OCI-LY3 (cell line): Measurements from ENCODE around the gene CCDC63.

Experiments
- EZH2phosphoT487 ChIP-seq: fragments of 200-600 bp; shearing (Covaris generic); IDR thresholded peaks from 2 replicates; pipeline ENCODE4 v1.6.1; 2018; ENCODE audit warnings: antibody characterized with exemption, mixed run types, low read depth
- TF ChIP-seq, protein P1 (sequence below): fragments of 200-600, 300-600 bp; sonication (generic); IDR thresholded peaks from 2 replicates; pipeline ENCODE4 v1.5.1; 2014; ENCODE audit warnings: antibody characterized with exemption, low read length, low read depth

DNA sequence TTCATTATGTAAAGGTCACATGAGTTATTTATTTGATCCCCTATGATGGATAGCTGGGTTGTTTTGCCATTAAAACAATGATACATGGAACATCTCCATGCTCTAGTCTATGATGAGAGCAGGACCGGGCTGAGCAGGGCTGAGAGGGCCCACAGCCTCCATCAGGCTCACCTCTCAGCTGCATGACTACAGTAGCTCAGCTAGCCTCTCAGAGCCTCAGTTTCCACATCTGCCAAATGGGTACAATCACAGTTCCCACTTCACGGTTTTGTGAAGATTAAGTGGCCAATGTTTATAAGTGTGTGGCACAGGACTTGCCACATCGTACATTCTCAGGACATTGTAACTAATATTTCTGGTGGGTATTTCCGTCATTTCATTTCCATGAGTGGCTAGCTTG lies 93.5 kb downstream of the CCDC63 start:
- TF ChIP-seq, protein P1, sequence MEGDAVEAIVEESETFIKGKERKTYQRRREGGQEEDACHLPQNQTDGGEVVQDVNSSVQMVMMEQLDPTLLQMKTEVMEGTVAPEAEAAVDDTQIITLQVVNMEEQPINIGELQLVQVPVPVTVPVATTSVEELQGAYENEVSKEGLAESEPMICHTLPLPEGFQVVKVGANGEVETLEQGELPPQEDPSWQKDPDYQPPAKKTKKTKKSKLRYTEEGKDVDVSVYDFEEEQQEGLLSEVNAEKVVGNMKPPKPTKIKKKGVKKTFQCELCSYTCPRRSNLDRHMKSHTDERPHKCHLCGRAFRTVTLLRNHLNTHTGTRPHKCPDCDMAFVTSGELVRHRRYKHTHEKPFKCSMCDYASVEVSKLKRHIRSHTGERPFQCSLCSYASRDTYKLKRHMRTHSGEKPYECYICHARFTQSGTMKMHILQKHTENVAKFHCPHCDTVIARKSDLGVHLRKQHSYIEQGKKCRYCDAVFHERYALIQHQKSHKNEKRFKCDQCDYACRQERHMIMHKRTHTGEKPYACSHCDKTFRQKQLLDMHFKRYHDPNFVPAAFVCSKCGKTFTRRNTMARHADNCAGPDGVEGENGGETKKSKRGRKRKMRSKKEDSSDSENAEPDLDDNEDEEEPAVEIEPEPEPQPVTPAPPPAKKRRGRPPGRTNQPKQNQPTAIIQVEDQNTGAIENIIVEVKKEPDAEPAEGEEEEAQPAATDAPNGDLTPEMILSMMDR = no peak
- no peak for TF ChIP-seq EZH2phosphoT487
